T-helper 1 cell treated with Interleukin-12 subunit alpha and Interleukin-12 subunit beta and Interleukin-4 antibody, amounts not matched to agents 30 μg/mL and 1 μg/mL, for 36 hours (primary cell): ENCODE results near the gene ZNF358.

Experiments used
- H3K27ac Mint-ChIP-seq: one replicate; pipeline ENCODE4 v1.8.0; 2021; ENCODE audit warnings: mild to moderate bottlenecking, mixed read lengths
- H3K27me3 Mint-ChIP-seq: one replicate; pipeline ENCODE4 v1.8.0; 2021; ENCODE audit warnings: low read depth, mixed read lengths
- H3K36me3 Mint-ChIP-seq: one replicate; pipeline ENCODE4 v1.8.0; 2021; ENCODE audit warnings: low read depth, mixed read lengths
- H3K4me1 Mint-ChIP-seq: one replicate; pipeline ENCODE4 v1.8.0; 2021; ENCODE audit warnings: low read depth, mixed read lengths
- H3K4me3 Mint-ChIP-seq: one replicate; pipeline ENCODE4 v1.8.0; 2021; ENCODE audit warnings: mild to moderate bottlenecking, moderate library complexity, mixed read lengths
- H3K9me3 Mint-ChIP-seq: one replicate; pipeline ENCODE4 v1.8.0; 2021; ENCODE audit warnings: mixed read lengths

ZNF358 gene

DNA sequence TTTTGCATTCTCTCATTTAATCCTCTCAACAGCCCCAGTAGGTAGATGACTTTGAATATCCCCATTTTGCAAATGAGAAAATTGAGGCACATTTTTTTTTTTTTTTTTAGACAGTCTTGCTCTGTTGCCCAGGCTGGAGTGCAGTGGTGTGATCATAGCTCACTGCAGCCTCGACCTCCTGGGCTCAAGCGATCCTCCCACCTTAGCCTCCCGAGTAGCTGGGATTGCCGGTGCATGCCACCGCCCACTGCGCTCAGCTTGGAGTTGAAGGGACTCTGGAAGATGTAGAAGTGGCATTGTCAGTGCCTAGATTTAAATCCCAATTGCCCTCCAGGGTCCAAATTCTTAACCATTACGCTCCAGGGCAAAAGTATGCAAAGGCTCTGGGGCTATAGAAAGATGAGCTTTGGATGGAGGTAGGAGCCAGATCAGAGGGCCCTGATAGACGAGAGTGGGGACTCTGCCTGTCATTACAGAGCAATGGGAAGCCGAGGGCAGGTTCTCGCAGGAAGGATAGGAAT is 5.7 kb downstream of the ZNF358 start:
- H3K4me3 Mint-ChIP-seq, result peak overlapping the region; percentile 88
- H3K36me3 Mint-ChIP-seq, result no peaks in the 10 kb centered on the region
- H3K27ac Mint-ChIP-seq, result peak overlapping the region; percentile 92
- no peaks in the 10 kb centered on the region for H3K9me3 Mint-ChIP-seq
- peaks cover 18% of the 10 kb centered on the region for H3K27me3 Mint-ChIP-seq
- H3K4me1 Mint-ChIP-seq, result peaks cover 12% of the 10 kb centered on the region

DNA sequence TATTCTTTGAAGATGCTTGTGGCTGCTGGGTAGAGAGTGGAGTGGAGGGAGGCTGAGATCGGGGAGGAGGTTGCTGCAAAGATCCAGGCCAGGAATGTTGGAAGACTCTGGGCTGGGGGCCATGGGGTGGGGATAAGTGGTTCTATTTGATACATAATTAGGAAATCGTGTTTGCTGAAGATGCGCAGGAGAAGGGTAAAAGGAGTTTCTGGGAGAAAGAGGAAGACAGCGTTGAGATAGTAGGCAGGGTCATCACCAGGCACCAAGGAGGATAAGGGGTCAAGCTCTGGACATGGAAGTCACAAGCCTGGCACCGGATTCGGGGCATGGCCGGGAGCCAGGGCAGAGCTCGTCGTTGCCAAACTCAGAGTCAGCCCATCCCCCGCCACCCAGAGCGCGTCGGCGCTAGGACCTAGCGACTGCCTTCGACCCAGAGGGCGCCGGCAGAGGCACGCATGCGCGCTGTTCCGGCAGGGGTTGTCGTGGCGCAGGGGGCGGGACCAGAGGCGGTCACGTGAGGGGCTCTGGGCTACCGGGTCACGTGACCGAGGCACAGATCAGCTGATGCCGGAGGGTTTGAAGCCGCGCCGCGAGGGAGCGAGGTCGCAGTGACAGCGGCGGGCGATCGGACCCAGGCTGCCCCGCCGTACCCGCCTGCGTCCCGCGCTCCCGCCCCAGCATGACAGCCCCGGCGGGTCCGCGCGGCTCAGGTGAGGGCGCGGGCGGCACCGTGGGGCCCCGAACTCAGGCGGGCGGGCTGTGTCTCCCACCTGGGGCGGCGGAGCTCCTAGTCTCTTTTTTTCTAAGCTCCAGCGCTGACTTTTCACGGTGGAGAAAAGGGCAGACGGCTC is 6.4 kb downstream of the ZNF358 start, which contains the start of gene MCOLN1:
MCOLN1 (plus strand) TSS at position 553 of the 851 bp plus-strand sequence; CDS start at position 680, 127 bp downstream.
- Mint-ChIP-seq H3K9me3 (no peaks in the 10 kb centered on the region), H3K27ac (peak within 1 kb of the TSS; percentile 92), H3K27me3 (peaks cover 11% of the 10 kb centered on the region), H3K4me1 (peaks cover 9% of the 10 kb centered on the region), H3K36me3 (no peaks in the 10 kb centered on the region), H3K4me3 (peak within 1 kb of the TSS; percentile 88)

DNA sequence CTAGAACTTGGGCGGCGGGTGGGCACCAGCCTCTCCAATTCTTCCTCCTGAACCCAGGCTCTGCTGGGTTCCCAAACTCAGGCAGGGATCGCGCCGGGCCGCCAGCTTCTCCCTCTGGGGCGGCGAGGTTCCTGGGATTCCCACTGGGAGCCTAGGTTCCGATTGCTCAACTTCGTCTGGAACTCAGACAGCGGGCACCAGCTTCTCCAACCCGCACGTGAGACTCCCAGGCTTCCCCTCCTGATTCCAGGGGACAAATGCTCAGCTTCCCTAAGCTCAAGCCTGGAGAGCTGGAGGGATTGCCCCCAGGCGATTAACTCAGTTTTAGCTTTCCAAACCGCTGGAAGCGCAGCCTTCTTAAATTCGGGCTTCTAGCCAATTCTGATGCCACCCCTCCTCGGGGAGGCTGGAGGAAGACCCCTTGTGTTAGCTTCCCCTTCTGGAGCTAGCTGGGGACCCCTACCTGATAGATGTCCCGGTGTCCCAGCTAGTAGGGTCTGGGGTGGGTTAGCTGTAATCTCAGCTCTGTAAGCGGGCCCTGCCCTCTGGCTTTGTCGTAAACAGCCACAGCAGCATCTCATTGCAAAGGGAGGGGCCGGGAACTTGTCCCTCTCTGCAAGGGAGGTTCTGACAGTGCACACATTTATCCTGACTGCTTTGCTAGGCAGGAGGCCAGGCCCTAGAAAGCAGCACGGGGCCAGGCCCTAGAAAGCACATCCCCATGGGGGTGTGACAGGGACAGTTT is 7.2 kb downstream of the ZNF358 start:
- Mint-ChIP-seq H3K4me1 (peaks cover 9% of the 10 kb centered on the region), H3K4me3 (peak overlapping the region; percentile 70), H3K36me3 (no peaks in the 10 kb centered on the region), H3K27me3 (peaks cover 3% of the 10 kb centered on the region), H3K27ac (no peak overlapping the region), H3K9me3 (no peaks in the 10 kb centered on the region)

DNA sequence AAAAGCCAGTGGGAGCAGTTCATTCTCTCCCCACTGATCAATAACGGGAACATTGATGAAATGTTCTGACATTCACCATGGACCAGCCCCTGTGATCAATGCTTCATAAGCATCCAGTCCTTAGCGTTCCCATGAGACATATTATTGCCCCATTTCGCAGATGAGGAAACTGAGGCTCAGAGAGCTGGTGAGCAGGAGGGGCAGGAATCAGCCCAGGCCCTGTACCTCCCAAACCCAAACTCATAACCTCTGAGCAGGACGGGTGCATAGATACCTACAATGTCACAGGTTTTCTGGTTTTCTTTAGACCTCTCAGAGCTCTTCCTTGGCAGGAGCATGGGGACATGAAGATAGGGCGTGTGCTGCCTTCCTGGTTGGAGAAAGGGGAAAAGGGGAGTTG is 8.6 kb downstream of the ZNF358 start:
- H3K27ac Mint-ChIP-seq, result no peak overlapping the region
- no peaks in the 10 kb centered on the region for H3K27me3 Mint-ChIP-seq
- H3K4me3 Mint-ChIP-seq, result no peak overlapping the region
- peaks cover 7% of the 10 kb centered on the region for H3K4me1 Mint-ChIP-seq
- peaks cover 2% of the 10 kb centered on the region for H3K36me3 Mint-ChIP-seq
- H3K9me3 Mint-ChIP-seq, result no peaks in the 10 kb centered on the region

DNA sequence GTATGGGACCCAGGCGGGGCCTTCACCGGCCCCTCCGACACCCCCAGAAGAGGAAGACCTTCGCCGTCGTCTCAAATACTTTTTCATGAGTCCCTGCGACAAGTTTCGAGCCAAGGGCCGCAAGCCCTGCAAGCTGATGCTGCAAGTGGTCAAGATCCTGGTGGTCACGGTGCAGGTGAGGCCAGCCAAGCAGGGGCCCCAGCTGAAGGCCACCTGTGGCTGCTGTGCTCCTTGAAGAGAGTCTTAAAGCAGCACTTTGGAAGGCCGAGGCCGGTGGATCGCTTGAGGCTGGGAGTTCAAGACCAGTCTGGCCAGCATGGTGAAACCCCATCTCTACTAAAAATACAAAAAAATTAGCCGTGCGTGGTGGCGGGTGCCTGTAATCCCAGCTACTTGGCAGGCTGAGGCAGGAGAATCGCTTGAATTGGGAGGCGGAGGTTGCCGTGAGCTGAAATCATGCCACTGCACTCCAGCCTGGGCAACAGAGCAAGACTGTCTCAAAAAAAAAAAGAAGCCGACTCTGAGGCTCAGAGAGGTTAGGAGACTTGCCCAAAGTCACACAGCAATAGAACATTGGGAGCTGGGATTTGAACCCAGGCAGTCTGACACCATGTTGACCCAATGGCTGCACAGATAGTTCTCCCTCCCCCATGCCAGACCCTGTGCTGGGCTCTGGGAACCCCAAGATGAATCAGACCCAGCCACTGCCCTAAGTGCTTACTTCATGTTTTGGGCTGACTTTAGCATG is 9.3 kb downstream of the ZNF358 start:
- Mint-ChIP-seq H3K36me3 (peaks cover 2% of the 10 kb centered on the region), H3K27ac (no peak overlapping the region)

DNA sequence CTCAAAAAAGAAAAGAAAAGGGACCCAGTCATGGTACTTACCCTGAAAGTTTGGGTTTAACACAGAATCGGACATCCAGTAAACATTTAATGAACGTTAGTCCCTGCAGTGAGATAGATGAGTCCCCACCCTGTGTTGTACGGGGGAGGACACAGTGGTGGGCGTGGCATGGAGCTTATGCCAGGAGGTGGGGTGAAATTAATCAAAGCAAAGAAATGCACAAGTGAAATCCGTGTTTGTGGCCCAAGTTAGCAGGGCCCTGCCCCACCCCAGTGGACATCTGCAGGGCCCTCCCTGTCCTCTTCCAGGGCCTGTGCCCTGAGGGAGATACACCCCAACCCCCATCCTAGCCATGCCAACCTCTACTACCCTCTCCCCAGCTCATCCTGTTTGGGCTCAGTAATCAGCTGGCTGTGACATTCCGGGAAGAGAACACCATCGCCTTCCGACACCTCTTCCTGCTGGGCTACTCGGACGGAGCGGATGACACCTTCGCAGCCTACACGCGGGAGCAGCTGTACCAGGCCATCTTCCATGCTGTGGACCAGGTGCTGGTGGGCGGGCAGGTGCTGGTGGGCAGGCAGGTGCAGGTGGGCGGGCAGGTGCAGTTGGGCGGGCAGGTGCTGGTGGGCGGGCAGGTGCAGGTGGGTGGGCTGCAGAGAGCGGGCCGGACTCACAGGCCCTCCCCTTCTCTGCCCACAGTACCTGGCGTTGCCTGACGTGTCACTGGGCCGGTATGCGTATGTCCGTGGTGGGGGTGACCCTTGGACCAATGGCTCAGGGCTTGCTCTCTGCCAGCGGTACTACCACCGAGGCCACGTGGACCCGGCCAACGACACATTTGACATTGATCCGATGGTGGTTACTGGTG is 10.4 kb downstream of the ZNF358 start:
- Mint-ChIP-seq H3K4me3 (no peak overlapping the region), H3K4me1 (peaks cover 7% of the 10 kb centered on the region), H3K27ac (no peak overlapping the region), H3K27me3 (no peaks in the 10 kb centered on the region), H3K36me3 (peaks cover 2% of the 10 kb centered on the region), H3K9me3 (no peaks in the 10 kb centered on the region)

More for the DNA sequence above, 9.3 kb downstream of the ZNF358 start:
- Mint-ChIP-seq H3K9me3 (no peaks in the 10 kb centered on the region), H3K4me3 (no peak overlapping the region), H3K27me3 (no peaks in the 10 kb centered on the region), H3K4me1 (peaks cover 7% of the 10 kb centered on the region)

DNA sequence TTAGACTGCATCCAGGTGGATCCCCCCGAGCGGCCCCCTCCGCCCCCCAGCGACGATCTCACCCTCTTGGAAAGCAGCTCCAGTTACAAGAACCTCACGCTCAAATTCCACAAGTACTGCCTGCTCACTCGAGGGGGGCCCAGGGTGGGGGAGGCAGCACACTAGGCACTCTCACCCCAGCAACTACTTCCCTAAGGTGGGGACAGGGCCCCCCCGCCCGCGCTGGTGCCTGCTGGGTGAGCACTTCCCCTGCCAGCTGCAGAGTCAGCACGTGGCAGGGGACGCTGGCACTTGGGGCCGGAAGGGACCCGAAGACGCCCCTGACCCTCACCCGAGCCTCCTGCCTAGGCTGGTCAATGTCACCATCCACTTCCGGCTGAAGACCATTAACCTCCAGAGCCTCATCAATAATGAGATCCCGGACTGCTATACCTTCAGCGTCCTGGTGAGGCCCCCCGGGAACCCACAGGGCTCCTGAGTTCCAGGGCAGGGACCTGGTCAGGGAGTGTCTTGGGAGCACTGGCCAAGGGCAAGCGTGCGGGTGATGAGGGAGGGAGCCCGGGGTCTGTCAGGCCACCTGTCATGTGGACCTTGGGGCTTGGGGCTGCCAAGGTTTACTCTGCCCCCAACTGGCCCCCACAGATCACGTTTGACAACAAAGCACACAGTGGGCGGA is 11.8 kb downstream of the ZNF358 start:
- no peak overlapping the region for H3K4me3 Mint-ChIP-seq
- no peaks in the 10 kb centered on the region for H3K27me3 Mint-ChIP-seq
- no peaks in the 10 kb centered on the region for H3K9me3 Mint-ChIP-seq
- H3K36me3 Mint-ChIP-seq, result peaks cover 2% of the 10 kb centered on the region
- no peaks in the 10 kb centered on the region for H3K4me1 Mint-ChIP-seq
- H3K27ac Mint-ChIP-seq, result no peak overlapping the region

DNA sequence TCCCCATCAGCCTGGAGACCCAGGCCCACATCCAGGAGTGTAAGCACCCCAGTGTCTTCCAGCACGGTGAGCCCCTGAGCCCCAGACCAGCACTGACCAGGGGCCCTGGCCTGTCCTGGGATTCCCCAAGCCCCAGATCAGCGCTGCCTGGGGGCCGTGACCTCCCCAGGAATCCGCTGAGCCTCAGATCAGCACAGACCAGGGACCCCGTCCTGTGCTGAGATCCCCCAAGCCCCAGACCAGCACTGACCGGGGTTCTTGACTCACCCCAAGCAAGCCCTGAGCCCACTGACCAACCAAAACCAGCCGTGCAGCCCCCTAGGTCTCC is 12.3 kb downstream of the ZNF358 start:
- Mint-ChIP-seq H3K4me3 (no peak overlapping the region), H3K27ac (no peak overlapping the region), H3K9me3 (no peaks in the 10 kb centered on the region), H3K36me3 (peaks cover 2% of the 10 kb centered on the region), H3K4me1 (no peaks in the 10 kb centered on the region), H3K27me3 (no peaks in the 10 kb centered on the region)

DNA sequence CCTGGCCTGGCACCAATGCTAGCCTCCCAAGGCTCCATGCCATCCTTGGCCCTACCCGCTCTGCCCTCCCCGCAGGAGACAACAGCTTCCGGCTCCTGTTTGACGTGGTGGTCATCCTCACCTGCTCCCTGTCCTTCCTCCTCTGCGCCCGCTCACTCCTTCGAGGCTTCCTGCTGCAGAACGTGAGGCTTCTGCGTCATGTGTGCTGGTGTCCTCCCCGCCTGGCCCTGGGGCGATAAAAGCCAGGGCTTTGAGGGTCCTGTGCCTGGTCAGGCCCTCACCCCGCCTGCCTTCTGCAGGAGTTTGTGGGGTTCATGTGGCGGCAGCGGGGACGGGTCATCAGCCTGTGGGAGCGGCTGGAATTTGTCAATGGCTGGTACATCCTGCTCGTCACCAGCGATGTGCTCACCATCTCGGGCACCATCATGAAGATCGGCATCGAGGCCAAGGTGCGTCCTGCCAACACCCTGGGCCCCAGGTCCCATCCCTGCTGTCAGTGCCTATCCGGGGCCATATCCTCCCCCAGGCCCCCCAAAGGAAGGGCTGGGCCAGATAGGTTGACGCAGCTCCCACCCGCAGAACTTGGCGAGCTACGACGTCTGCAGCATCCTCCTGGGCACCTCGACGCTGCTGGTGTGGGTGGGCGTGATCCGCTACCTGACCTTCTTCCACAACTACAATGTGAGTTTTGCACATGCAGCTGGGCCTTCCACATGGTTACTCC is 12.8 kb downstream of the ZNF358 start:
- Mint-ChIP-seq H3K9me3 (no peaks in the 10 kb centered on the region), H3K4me1 (no peaks in the 10 kb centered on the region), H3K36me3 (peaks cover 2% of the 10 kb centered on the region), H3K27ac (no peak overlapping the region), H3K4me3 (no peak overlapping the region), H3K27me3 (no peaks in the 10 kb centered on the region)

DNA sequence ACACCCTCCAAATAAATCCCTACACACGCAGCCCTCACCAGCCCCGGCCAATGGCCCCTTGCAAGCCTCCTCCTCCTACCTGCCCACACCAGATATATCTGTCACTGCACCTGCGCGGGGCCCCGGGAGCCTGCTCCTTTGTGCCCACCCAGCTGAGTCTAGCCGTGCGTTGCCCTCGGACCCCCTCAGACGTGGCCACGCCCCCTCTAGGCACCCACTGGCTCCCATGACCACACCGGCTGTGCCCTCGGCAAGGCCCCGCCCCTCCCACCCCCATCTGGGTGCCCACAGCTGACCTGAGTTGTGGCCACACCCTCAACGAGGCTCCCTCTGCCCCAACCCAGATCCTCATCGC is 13.3 kb downstream of the ZNF358 start:
- Mint-ChIP-seq H3K36me3 (peaks cover 2% of the 10 kb centered on the region), H3K4me1 (no peaks in the 10 kb centered on the region), H3K27me3 (no peaks in the 10 kb centered on the region), H3K27ac (no peak overlapping the region), H3K9me3 (no peaks in the 10 kb centered on the region), H3K4me3 (no peak overlapping the region)

DNA sequence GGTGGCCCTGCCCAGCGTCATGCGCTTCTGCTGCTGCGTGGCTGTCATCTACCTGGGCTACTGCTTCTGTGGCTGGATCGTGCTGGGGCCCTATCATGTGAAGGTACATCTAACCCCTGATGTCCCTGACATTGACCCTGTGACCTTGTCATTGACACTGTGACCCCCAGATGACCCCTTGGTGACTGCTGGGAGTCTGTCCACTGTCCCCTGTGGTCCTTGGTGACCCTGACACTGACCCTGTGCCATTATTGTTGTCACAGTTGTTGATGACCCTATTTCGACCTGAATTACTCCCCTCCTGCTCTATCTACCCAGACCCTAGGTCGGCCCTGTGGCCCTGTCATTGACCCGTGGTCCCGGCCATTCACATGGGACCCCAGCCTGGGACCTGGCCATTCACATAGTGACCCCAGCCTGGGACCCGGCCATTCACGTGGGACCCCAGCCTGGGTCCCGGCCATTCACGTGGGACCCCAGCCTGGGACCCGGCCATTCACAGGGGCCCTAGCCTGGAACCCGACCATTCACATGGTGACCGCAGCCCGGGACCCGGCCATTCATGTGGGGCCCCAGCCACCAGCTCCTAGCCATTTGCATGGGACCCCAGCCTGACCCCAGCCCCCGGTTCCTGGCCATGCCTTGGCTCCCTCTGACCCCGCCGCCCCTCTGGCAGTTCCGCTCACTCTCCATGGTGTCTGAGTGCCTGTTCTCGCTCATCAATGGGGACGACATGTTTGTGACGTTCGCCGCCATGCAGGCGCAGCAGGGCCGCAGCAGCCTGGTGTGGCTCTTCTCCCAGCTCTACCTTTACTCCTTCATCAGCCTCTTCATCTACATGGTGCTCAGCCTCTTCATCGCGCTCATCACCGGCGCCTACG is 13.9 kb downstream of the ZNF358 start:
- H3K4me3 Mint-ChIP-seq, result no peak overlapping the region

DNA sequence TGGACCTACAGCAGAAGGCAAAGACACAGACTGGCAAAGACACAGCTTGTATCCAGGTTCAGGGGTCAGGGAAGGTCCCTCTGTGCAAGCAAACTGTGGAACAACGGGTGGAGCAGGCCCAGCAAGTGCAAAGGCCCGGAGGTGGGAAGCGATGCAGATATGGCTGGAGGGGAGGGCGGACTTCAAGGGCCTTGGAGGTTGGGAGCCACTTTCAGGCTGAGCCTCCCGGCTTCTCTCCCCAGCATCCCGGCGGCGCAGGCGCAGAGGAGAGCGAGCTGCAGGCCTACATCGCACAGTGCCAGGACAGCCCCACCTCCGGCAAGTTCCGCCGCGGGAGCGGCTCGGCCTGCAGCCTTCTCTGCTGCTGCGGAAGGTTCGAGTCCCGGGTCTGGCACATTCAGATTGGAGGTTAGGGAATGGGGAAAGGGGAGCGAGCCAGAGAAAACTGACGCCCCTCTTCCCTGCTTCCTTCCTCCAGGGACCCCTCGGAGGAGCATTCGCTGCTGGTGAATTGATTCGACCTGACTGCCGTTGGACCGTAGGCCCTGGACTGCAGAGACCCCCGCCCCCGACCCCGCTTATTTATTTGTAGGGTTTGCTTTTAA is 17.5 kb downstream of the ZNF358 start:
- Mint-ChIP-seq H3K4me1 (peaks cover 8% of the 10 kb centered on the region), H3K9me3 (no peaks in the 10 kb centered on the region), H3K27ac (peak overlapping the region; percentile 49), H3K36me3 (peaks cover 12% of the 10 kb centered on the region), H3K4me3 (peak overlapping the region; percentile 93), H3K27me3 (no peaks in the 10 kb centered on the region)

More for the DNA sequence above, 13.9 kb downstream of the ZNF358 start:
- H3K27me3 Mint-ChIP-seq, result no peaks in the 10 kb centered on the region
- H3K36me3 Mint-ChIP-seq, result peaks cover 2% of the 10 kb centered on the region
- no peak overlapping the region for H3K27ac Mint-ChIP-seq
- H3K4me1 Mint-ChIP-seq, result no peaks in the 10 kb centered on the region
- H3K9me3 Mint-ChIP-seq, result no peaks in the 10 kb centered on the region
